MM.1S (cell line): ENCODE measurements around the gene ADARB1.

ENCODE experiments used
- DNase-seq: peaks from one replicate; pipeline ENCODE4 v3.0.0-alpha.2; 2015
- H2AFZ ChIP-seq: fragments of 300-600 bp; sonication (generic); 2 replicates; pipeline ENCODE4 v1.6.0; 2016; ENCODE audit warnings: antibody characterized with exemption, low read length
- H3F3A ChIP-seq: fragments of 300-600 bp; sonication (generic); 2 replicates; pipeline ENCODE4 v1.6.1; 2016; ENCODE audit warnings: mild to moderate bottlenecking, antibody characterized with exemption, low read length, moderate library complexity, mixed read lengths; ENCODE audit not compliant: insufficient read depth
- H3K27ac ChIP-seq: fragments of 300-600 bp; sonication (generic); 2 replicates; pipeline ENCODE4 v1.5.1; 2016; ENCODE audit warnings: mild to moderate bottlenecking, low read length
- H3K27me3 ChIP-seq: fragments of 300-600 bp; sonication (generic); replicated peaks from 2 replicates; pipeline ENCODE4 v1.6.0; 2016; ENCODE audit warnings: low read length; ENCODE audit not compliant: insufficient read depth
- H3K36me3 ChIP-seq: fragments of 300-600 bp; sonication (generic); replicated peaks from 2 replicates; pipeline ENCODE4 v1.6.1; 2016; ENCODE audit warnings: mild to moderate bottlenecking, low read length, mixed read lengths; ENCODE audit not compliant: insufficient read depth
- H3K4me1 ChIP-seq: fragments of 300-600 bp; sonication (generic); 2 replicates; pipeline ENCODE4 v1.6.1; 2016; ENCODE audit warnings: low read length, mixed read lengths
- H3K4me2 ChIP-seq: fragments of 300-600 bp; sonication (generic); 2 replicates; pipeline ENCODE4 v1.6.0; 2016; ENCODE audit warnings: low read depth, low read length
- H3K4me3 ChIP-seq: fragments of 300-600 bp; sonication (generic); 2 replicates; pipeline ENCODE4 v1.5.1; 2016; ENCODE audit warnings: low read length, mixed read lengths
- H3K79me2 ChIP-seq: fragments of 300-600 bp; sonication (generic); 2 replicates; pipeline ENCODE4 v1.6.1; 2016; ENCODE audit warnings: mixed run types, low read length, mixed read lengths
- H3K9ac ChIP-seq: fragments of 300-600 bp; sonication (generic); 2 replicates; pipeline ENCODE4 v1.6.1; 2016; ENCODE audit warnings: low read length, mixed read lengths
- H3K9me2 ChIP-seq: fragments of 300-600 bp; sonication (generic); replicated peaks from 2 replicates; pipeline ENCODE4 v1.6.1; 2016; ENCODE audit warnings: mild to moderate bottlenecking, low read length, mixed read lengths; ENCODE audit not compliant: insufficient read depth
- H3K9me3 ChIP-seq: fragments of 300-600 bp; sonication (generic); replicated peaks from 2 replicates; pipeline ENCODE4 v1.6.1; 2016; ENCODE audit warnings: mild to moderate bottlenecking, low read length, mixed read lengths; ENCODE audit not compliant: insufficient read depth
- H4K20me1 ChIP-seq: fragments of 300-600 bp; sonication (generic); 2 replicates; pipeline ENCODE4 v1.6.1; 2016; ENCODE audit warnings: mild to moderate bottlenecking, low read length, moderate library complexity, mixed read lengths; ENCODE audit not compliant: insufficient read depth
- CTCF ChIP-seq: fragments of 300-600 bp; sonication (generic); IDR thresholded peaks from 2 replicates; pipeline ENCODE4 v1.5.1; 2016; ENCODE audit warnings: antibody characterized with exemption, low read length, mixed read lengths
- EZH2 ChIP-seq: fragments of 300-600 bp; sonication (generic); optimal IDR thresholded peaks from 2 replicates; pipeline ENCODE3; 2017; ENCODE audit warnings: low read depth, mild to moderate bottlenecking, antibody characterized with exemption, low read length, mixed read lengths
- EZH2phosphoT487 ChIP-seq: fragments of 300-600 bp; sonication (generic); IDR thresholded peaks from 2 replicates; pipeline ENCODE4 v1.6.1; 2018; ENCODE audit warnings: antibody characterized with exemption, low read length

ADARB1 gene

GRCh38 chr21:45049714-45050344, 24.6 kb upstream of the ADARB1 start:
- Histone ChIP-seq H4K20me1 (no peaks in the 10 kb centered on the region), H3K79me2 (no peaks in the 10 kb centered on the region), H3K9me3 (no peaks in the 10 kb centered on the region), H3K4me1 (no peaks in the 10 kb centered on the region), H3K9ac (no peak overlapping the region), H2AFZ (no peak overlapping the region), H3K9me2 (no peaks in the 10 kb centered on the region), H3K36me3 (no peaks in the 10 kb centered on the region), H3K27ac (no peak overlapping the region), H3K27me3 (peaks cover 100% of the 10 kb centered on the region), H3F3A (no peaks in the 10 kb centered on the region), H3K4me2 (no peak overlapping the region), H3K4me3 (no peak overlapping the region)
- TF ChIP-seq EZH2phosphoT487 (no peak), CTCF (no peak), EZH2 (no peak)
- no peak for DNase-seq

GRCh38 chr21:45050345-45050796, 24.0 kb upstream of the ADARB1 start:
- Histone ChIP-seq H3K36me3 (no peaks in the 10 kb centered on the region), H3K9me2 (no peaks in the 10 kb centered on the region), H4K20me1 (no peaks in the 10 kb centered on the region), H3K79me2 (no peaks in the 10 kb centered on the region), H3K27me3 (peaks cover 97% of the 10 kb centered on the region), H3F3A (no peaks in the 10 kb centered on the region), H2AFZ (no peak overlapping the region), H3K9me3 (no peaks in the 10 kb centered on the region), H3K4me3 (no peak overlapping the region), H3K4me1 (no peaks in the 10 kb centered on the region), H3K4me2 (no peak overlapping the region), H3K27ac (no peak overlapping the region), H3K9ac (no peak overlapping the region)
- DNase-seq, result no peak
- TF ChIP-seq EZH2 (no peak), EZH2phosphoT487 (no peak), CTCF (no peak)

GRCh38 chr21:45050797-45051489, 23.4 kb upstream of the ADARB1 start:
- Histone ChIP-seq H3K4me1 (no peaks in the 10 kb centered on the region), H3K9me3 (no peaks in the 10 kb centered on the region), H3K27ac (no peak overlapping the region), H2AFZ (no peak overlapping the region), H3K36me3 (no peaks in the 10 kb centered on the region), H3K4me3 (no peak overlapping the region), H3K79me2 (no peaks in the 10 kb centered on the region), H3K27me3 (peaks cover 95% of the 10 kb centered on the region), H3F3A (no peaks in the 10 kb centered on the region), H3K9ac (no peak overlapping the region), H3K9me2 (no peaks in the 10 kb centered on the region), H3K4me2 (no peak overlapping the region), H4K20me1 (no peaks in the 10 kb centered on the region)
- TF ChIP-seq CTCF (no peak), EZH2 (no peak), EZH2phosphoT487 (no peak)
- DNase-seq, result no peak
